Mononuclear cell (primary cell): ENCODE measurements around the gene DCC. TPM values are rescaled to one million over a fixed set of nuclear protein-coding genes. Genes with fewer than 3 reads are reported as not detected.
"Not testable (repeated sequence)": the region's sequence is repeated elsewhere in the genome, so short reads cannot be mapped to it uniquely, and the experiment has no call there.

Experiments
- H3K27me3 ChIP-seq: 2 replicates; pipeline ENCODE4 v1.6.0; 2011; ENCODE audit warnings: low read length, control low read depth; ENCODE audit not compliant: insufficient read depth
- H3K4me1 ChIP-seq: 2 replicates; pipeline ENCODE4 v1.5.1; 2011; ENCODE audit warnings: mild to moderate bottlenecking, low read length, control low read depth; ENCODE audit not compliant: insufficient read depth
- H3K4me3 ChIP-seq: 2 replicates; pipeline ENCODE4 v1.5.1; 2011; ENCODE audit warnings: mild to moderate bottlenecking, low read length, moderate library complexity
- H3K9me3 ChIP-seq: 2 replicates; pipeline ENCODE4 v1.5.1; 2011; ENCODE audit warnings: low read depth, mild to moderate bottlenecking, control low read depth, low read length
- total RNA-seq: library from RNA; depleted of rRNA; stranded (reverse); fragments of >200 nt; gene quantifications from one replicate; pipeline ENCODE4 v1.2.3, GENCODE V29; 2012

DCC gene
- total RNA-seq, 1 donor: under 0.01 TPM

- H3K4me1 ChIP-seq: no peaks in the 10 kb centered on the region
- no peak overlapping the region for H3K4me3 ChIP-seq
- H3K9me3 ChIP-seq: no peaks in the 10 kb centered on the region
- peaks cover 40% of the 10 kb centered on the region for H3K27me3 ChIP-seq
Observed at GRCh38 chr18:52341103-52341432, 1.1 kb downstream of the DCC start.

DNA sequence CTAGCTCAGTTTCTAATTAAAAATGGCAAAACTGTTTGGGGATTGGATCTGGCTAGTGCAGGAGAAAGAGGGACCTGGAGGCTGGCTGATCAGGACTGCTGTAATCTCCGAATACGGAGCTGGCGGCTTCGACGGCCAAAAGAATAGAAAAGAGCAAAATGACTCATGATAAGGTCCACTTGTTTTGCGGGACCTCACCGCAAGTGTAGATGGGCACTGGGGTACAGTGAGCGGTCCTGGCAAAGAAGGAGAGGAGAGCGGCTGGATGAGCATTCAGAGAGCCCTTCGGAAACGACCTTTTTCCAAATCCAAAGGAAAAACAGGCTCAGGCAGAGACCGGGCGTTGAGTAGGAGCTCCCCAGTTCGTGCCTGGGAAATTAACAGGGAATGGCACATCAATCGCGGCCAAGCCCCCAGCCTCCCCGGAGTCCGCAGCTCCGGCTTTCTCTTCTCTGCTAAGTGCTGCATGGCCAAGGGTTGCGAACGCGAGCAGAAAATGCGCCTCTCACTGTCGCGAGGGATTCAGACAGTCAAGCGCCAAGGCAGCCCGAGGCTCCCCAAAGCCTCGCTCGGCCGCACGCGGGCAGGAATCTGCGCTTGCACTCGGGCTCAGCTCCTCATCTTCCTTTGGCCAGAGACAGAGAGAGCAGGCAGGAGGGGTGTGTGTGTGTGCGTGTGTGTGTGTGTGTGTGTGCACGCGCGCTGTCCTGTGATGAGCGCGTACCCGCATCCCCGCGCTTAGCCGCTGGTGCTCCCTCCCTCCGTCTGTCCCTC lies 1.8 kb downstream of the DCC start:
- Histone ChIP-seq H3K27me3 (peaks cover 40% of the 10 kb centered on the region), H3K4me1 (no peaks in the 10 kb centered on the region), H3K4me3 (no peak overlapping the region), H3K9me3 (no peaks in the 10 kb centered on the region)

DNA sequence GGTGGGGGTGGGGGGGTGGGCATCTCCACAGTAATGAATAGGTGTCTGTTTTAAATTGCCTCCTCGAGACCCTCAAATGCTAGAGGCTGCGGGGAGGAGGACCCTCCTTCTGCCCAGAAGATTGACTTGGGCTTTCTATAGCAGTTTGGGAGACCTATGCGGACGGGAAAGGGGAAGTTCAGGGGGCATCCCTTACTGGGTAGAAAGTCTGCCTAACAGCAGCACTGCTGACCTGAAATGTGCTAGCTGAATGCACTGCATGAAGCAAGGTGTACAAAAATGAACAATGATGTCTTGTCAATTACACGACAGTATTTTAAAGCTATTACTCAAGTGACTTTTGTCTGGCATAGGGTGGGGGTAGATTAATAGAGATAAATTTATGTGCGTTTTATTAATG lies 2.5 kb downstream of the DCC start:
- Histone ChIP-seq H3K4me1 (no peaks in the 10 kb centered on the region), H3K4me3 (no peak overlapping the region), H3K27me3 (peaks cover 40% of the 10 kb centered on the region), H3K9me3 (no peaks in the 10 kb centered on the region)

GRCh38 chr18:52343138-52343537 lies 3.1 kb downstream of the DCC start:
- Histone ChIP-seq H3K4me3 (no peak overlapping the region), H3K27me3 (peaks cover 40% of the 10 kb centered on the region), H3K4me1 (no peaks in the 10 kb centered on the region), H3K9me3 (no peaks in the 10 kb centered on the region)

- no peak overlapping the region for H3K4me3 ChIP-seq
- H3K4me1 ChIP-seq: no peaks in the 10 kb centered on the region
- H3K27me3 ChIP-seq: peaks cover 38% of the 10 kb centered on the region
- no peaks in the 10 kb centered on the region for H3K9me3 ChIP-seq
Observed at GRCh38 chr18:52343731-52344340, 3.8 kb downstream of the DCC start.

- Histone ChIP-seq H3K9me3 (no peaks in the 10 kb centered on the region), H3K4me1 (no peaks in the 10 kb centered on the region), H3K27me3 (peaks cover 28% of the 10 kb centered on the region), H3K4me3 (no peak overlapping the region)
Observed at GRCh38 chr18:52344881-52345280, 4.9 kb downstream of the DCC start.

DNA sequence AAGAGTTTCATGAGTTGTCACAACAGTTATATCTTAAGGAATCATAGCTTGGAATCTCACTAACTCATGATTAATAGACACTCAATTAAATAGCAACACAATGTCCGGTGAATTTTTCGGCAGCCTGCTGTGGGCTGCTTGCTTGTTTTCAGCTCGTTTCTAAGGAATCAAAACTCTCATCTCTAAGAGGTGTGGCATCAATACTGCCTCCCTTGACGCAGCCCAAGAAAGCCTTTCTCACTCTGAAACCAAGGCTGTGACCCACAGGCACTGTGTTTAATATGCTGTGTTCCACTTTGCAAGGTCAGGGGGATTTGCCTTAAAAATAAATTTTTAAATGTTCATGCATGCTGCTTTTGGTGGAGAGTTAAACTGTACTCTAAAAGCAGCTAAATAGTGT lies 5.4 kb downstream of the DCC start:
- no peaks in the 10 kb centered on the region for H3K9me3 ChIP-seq
- no peak overlapping the region for H3K4me3 ChIP-seq
- peaks cover 23% of the 10 kb centered on the region for H3K27me3 ChIP-seq
- H3K4me1 ChIP-seq: no peaks in the 10 kb centered on the region

DNA sequence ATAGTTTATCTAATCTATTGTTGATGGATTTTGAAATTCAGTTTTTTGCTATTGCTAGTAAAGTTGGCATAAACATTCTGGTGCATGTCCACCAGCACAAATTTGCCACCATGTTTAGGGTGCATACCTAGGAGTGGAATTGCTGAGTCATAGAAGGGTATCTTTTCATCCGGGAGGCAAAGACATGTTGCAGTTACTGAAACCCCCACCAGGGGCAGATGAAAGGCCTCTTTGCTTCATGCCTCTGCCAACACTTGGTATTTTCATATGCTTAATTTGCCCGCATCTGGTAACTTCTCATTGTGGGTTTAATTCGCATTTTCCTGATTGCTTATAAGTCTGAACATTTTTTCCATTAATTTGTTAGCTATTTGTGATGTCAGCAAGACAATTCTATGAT lies 8.2 kb downstream of the DCC start:
- no peaks in the 10 kb centered on the region for H3K27me3 ChIP-seq
- no peaks in the 10 kb centered on the region for H3K9me3 ChIP-seq
- no peaks in the 10 kb centered on the region for H3K4me1 ChIP-seq
- H3K4me3 ChIP-seq: no peak overlapping the region

DNA sequence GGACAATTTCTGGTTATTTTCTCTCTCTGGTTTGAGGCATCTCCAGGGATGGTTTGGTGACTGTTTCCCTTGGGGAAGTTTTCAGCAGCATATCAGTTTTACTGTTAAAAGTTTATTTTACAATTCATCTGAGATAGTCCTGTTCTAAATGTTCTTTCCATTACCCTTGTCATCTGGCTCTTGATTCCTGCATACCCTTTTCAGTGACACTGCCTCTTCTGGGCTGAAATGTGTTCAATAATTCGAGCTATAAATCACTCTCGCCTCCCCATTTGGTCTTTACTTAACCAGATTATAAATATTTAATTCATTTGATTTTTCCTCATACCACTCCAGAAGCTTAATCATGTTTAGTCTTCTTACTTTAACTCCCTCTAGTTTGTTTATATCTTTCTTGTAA lies 9.5 kb downstream of the DCC start:
- no peaks in the 10 kb centered on the region for H3K9me3 ChIP-seq
- no peaks in the 10 kb centered on the region for H3K27me3 ChIP-seq
- no peak overlapping the region for H3K4me3 ChIP-seq
- H3K4me1 ChIP-seq: no peaks in the 10 kb centered on the region

GRCh38 chr18:52352920-52353319 lies 12.9 kb downstream of the DCC start:
- Histone ChIP-seq H3K4me3 (no peak overlapping the region), H3K9me3 (no peaks in the 10 kb centered on the region), H3K27me3 (no peaks in the 10 kb centered on the region), H3K4me1 (no peaks in the 10 kb centered on the region)

GRCh38 chr18:52353589-52353988 lies 13.6 kb downstream of the DCC start:
- no peaks in the 10 kb centered on the region for H3K9me3 ChIP-seq
- H3K4me1 ChIP-seq: no peaks in the 10 kb centered on the region
- H3K4me3 ChIP-seq: no peak overlapping the region
- no peaks in the 10 kb centered on the region for H3K27me3 ChIP-seq

DNA sequence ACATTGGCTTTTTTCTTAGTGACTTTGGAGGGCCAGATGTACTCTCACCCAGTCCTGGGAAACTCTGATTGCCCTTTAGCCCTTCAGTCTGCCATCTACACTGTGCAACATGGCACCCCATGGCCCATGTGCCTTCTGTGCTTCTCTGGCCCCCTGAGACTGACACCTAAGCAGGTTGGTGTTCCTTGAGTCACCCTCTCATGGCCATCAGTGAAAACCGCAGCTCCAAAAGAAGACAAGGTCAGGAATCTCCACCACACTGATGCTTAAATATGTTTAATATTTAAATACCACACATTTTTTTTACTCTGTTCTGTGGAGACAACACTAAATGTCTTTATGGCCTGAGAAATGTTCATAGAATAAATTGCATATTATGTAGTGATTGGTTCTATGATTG lies 23.9 kb downstream of the DCC start:
- Histone ChIP-seq H3K9me3 (no peaks in the 10 kb centered on the region), H3K27me3 (no peaks in the 10 kb centered on the region), H3K4me3 (no peak overlapping the region), H3K4me1 (no peaks in the 10 kb centered on the region)

- H3K4me3 ChIP-seq, H3K9me3 ChIP-seq, H3K4me1 ChIP-seq, H3K27me3 ChIP-seq: not testable (repeated sequence)
Observed at GRCh38 chr18:52366851-52367250, 26.9 kb downstream of the DCC start.

DNA sequence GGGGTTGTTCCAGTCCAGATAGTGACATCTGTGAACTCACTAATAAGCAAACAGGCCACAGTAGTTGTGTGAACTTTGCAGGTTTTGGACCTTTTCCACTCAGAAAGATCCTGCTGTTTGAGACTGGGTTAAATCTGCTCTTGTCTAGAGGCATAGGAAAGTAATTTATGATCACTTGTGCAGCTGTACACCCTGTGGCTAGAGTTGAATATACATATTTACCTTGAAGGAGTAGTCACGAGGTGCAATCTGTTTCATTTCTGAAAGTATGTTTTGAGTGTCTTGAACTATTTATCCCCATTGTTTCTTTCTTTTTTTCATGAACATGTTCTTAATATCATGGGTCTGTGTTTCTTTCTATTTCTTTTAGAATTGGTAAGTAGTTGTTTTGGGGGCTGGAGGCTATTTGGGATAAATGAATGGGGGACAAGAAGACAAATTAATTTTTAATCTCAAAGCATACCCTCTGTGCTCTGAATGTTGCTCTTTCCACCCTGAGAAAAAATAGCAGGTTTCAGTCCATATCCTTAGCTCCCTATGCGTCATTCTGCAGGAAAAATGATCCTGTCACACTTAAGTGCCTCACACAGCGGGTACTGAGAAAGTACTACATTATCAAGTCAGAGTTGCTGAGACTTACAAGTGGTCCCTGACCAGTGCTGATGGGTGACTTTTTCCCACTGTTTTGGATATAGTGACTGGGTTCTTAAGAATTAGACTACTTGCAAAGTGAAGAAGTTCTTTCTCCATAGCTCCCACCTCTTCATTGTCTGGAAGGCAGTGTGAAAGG lies 28.2 kb downstream of the DCC start:
- no peaks in the 10 kb centered on the region for H3K4me1 ChIP-seq
- H3K27me3 ChIP-seq: no peaks in the 10 kb centered on the region
- no peaks in the 10 kb centered on the region for H3K9me3 ChIP-seq
- H3K4me3 ChIP-seq: no peak overlapping the region

DNA sequence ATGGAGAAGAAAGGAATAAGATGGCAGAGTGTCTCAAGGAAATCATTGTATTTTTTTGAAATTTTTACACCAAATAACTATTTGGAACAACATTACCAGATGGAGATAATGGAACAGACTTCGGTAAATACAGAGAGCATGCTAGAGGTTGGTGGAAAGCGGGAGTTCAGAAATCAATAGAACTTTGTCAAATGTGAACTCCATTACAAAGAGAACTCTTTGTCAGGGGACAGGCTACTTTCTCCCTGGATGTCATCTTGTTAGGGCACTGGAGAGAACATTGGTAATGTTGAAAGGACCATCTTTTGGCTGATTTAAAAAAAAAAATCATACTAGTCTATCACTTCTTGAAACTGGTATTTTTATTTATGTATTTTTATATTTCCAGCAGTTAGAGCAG lies 30.8 kb downstream of the DCC start:
- Histone ChIP-seq H3K4me1 (no peaks in the 10 kb centered on the region), H3K4me3 (no peak overlapping the region), H3K27me3 (no peaks in the 10 kb centered on the region), H3K9me3 (no peaks in the 10 kb centered on the region)
